Measurements from ENCODE around the gene TSPAN18. TPM values are rescaled to one million over a fixed set of nuclear protein-coding genes. Genes with fewer than 3 reads are reported as not detected.

Gene TSPAN18
- total and polyA plus RNA-seq, 10 of the 15 experiments (the other 5 are each of a cell fraction or from before 2014, with no cell fraction given): 0.02 to 0.77 (median 0.13) TPM; not detected in 1

DNA sequence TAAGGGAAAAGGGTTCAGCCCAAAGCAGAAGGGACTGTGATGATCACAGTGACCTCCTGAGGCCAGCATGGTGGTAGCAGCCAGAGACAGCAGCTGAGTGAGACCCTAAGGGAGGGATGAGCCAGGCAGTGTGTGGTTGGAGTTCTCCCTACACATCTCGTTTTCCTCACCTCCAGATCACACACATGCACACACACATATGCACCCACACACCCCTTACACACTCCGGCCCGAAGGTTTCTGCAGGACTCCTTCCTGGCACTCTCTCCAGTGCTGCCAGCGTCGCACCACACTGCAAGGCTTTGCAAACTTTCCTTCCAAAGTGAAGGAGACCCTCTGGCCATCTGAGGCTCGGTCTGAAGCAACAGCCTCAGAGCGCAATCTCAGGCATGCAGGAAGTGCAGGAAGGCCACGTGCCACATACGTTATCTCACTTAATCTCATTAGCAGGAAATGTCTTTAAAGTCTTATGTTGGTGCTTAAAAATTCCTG, 250.8 kb downstream of the TSPAN18 start (continued):
- TF ChIP-seq JUNB (IDR thresholded peaks at IDR 0.05) (no peak), ETV6 (conservative IDR thresholded peaks at IDR 0.05 in 1 of 2, IDR thresholded peaks at IDR 0.05 in 1 of 2; ENCODE audit: borderline replicate concordance in 1 of 2, low read depth in 1 of 2) (no peak), ESRRA (IDR thresholded peaks at IDR 0.05; ENCODE audit: low read length) (no peak), SUZ12 (IDR thresholded peaks at IDR 0.05; ENCODE audit: unreplicated experiment) (no peak)

DNA sequence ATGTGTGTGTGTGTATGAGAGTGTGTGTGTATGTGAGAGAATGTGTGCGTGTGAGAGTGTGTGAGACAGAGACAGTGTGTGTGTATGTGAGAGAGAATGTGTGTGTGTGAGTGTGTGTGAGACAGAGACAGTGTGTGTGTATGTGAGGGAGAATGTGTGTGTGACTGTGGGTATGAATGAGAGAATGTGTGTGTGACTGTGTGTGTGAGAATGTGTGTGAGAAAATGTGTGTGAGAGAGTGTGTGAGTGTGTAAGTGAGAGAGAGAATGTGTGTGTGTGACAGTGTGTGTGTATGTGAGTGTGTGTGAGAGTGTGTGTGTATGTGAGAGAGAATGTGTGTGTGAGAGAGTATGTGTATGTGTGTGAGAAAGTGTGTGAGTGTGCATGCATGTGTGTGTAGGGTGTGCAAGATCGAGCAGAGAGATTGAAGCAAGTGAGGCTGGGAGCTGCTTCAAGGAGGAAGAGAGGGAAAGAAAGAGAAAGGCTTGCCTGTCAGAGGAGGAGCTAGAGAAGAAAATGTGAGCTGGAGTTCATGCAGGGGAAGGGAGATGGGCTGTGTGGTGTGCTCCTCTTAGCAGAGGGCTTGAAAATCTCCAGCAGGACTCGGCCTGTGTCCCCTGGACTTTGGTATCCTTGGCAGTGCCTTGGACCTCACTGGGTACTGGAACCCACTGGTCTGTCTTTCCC, 251.7 kb downstream of the TSPAN18 start:
- no peak overlapping the region for H3K4me3 ChIP-seq
- ChIA-PET SMC1A (ENCODE audit: uncharacterized antibody, unreplicated experiment) (no interaction called here), POLR2A (no interaction called here), RAD21 (ENCODE audit: unreplicated experiment) (no interaction called here), CTCF (no interaction called here)
- in situ Hi-C loops (cut with MboI): no loop called here
- H4K20me1 ChIP-seq (ENCODE audit: control insufficient read depth, insufficient read depth): no peaks in the 10 kb centered on the region; the same call in 1 of the 2 replicates
- no peak overlapping the region for H3K9ac ChIP-seq (ENCODE audit: control insufficient read depth, insufficient read depth, low read length)
- DNase-seq (ENCODE audit: low read depth, low spot score) (no peak), ATAC-seq (no peak), FAIRE-seq (peak; percentile 44)
- no peaks in the 10 kb centered on the region for H3K27me3 ChIP-seq (replicated peaks in 1 of 2; ENCODE audit: control insufficient read depth in 2 of 2, insufficient read depth in 2 of 2, low read length in 1 of 2)
- H3K27ac ChIP-seq (ENCODE audit: control insufficient read depth, insufficient read depth): no peak overlapping the region
- H3K36me3 ChIP-seq (ENCODE audit: control insufficient read depth in 2 of 2, insufficient read depth in 2 of 2, low read length in 1 of 2): no peaks in the 10 kb centered on the region
- no peaks in the 10 kb centered on the region for H3K9me3 ChIP-seq (replicated peaks; ENCODE audit: control insufficient read depth, insufficient read depth, low read length)
- no peak overlapping the region for H2AFZ ChIP-seq (ENCODE audit: control insufficient read depth, low read depth, low read length)
- H3K4me1 ChIP-seq (ENCODE audit: control insufficient read depth, insufficient read depth, low read length): no peaks in the 10 kb centered on the region; the same call in 1 of the 2 replicates
- H3K4me2 ChIP-seq (ENCODE audit: control insufficient read depth, insufficient read depth): no peak overlapping the region
- intact Hi-C loops (cut with micrococcal nuclease; ENCODE audit: unreplicated experiment): no loop called here
- no TSS peak for BruUV-seq (replicated peaks)
- 27% methylated on average over 3 of the region's 3 CpGs for WGBS (ENCODE audit: insufficient coverage, insufficient replicate concordance, low lambda C conversion rate, missing lambda C conversion rate)
- H3K79me2 ChIP-seq (ENCODE audit: control insufficient read depth, insufficient read depth, low read length): no peaks in the 10 kb centered on the region
- TF ChIP-seq, protein P1, sequence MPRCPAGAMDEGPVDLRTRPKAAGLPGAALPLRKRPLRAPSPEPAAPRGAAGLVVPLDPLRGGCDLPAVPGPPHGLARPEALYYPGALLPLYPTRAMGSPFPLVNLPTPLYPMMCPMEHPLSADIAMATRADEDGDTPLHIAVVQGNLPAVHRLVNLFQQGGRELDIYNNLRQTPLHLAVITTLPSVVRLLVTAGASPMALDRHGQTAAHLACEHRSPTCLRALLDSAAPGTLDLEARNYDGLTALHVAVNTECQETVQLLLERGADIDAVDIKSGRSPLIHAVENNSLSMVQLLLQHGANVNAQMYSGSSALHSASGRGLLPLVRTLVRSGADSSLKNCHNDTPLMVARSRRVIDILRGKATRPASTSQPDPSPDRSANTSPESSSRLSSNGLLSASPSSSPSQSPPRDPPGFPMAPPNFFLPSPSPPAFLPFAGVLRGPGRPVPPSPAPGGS (IDR thresholded peaks at IDR 0.05; ENCODE audit: borderline replicate concordance, insufficient read depth, low read depth, low read length, poor library complexity, severe bottlenecking): peak; percentile 66
- TF ChIP-seq, protein P2, sequence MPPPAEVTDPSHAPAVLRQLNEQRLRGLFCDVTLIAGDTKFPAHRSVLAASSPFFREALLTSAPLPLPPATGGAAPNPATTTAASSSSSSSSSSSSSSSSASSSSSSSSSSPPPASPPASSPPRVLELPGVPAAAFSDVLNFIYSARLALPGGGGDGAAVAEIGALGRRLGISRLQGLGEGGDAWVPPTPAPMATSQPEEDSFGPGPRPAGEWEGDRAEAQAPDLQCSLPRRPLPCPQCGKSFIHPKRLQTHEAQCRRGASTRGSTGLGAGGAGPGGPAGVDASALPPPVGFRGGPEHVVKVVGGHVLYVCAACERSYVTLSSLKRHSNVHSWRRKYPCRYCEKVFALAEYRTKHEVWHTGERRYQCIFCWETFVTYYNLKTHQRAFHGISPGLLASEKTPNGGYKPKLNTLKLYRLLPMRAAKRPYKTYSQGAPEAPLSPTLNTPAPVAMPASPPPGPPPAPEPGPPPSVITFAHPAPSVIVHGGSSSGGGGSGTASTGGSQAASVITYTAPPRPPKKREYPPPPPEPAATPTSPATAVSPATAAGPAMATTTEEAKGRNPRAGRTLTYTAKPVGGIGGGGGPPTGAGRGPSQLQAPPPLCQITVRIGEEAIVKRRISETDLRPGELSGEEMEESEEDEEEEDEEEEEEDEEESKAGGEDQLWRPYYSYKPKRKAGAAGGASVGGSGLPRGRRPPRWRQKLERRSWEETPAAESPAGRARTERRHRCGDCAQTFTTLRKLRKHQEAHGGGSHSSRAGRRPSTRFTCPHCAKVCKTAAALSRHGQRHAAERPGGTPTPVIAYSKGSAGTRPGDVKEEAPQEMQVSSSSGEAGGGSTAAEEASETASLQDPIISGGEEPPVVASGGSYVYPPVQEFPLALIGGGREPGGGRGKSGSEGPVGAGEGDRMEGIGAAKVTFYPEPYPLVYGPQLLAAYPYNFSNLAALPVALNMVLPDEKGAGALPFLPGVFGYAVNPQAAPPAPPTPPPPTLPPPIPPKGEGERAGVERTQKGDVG (CRISPR knock-in tag; IDR thresholded peaks at IDR 0.05): no peak
- no peak for TF ChIP-seq FOXM1 (IDR thresholded peaks at IDR 0.05; ENCODE audit: low read depth, low read length)
- no peak for TF ChIP-seq NFYB (IDR thresholded peaks at IDR 0.05; ENCODE audit: insufficient read depth, low read depth, low read length)
- TF ChIP-seq, protein P3, sequence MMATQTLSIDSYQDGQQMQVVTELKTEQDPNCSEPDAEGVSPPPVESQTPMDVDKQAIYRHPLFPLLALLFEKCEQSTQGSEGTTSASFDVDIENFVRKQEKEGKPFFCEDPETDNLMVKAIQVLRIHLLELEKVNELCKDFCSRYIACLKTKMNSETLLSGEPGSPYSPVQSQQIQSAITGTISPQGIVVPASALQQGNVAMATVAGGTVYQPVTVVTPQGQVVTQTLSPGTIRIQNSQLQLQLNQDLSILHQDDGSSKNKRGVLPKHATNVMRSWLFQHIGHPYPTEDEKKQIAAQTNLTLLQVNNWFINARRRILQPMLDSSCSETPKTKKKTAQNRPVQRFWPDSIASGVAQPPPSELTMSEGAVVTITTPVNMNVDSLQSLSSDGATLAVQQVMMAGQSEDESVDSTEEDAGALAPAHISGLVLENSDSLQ (IDR thresholded peaks at IDR 0.05): no peak
- no peak for TF ChIP-seq PML (IDR thresholded peaks at IDR 0.05; ENCODE audit: low read length)
- TF ChIP-seq, protein P4, sequence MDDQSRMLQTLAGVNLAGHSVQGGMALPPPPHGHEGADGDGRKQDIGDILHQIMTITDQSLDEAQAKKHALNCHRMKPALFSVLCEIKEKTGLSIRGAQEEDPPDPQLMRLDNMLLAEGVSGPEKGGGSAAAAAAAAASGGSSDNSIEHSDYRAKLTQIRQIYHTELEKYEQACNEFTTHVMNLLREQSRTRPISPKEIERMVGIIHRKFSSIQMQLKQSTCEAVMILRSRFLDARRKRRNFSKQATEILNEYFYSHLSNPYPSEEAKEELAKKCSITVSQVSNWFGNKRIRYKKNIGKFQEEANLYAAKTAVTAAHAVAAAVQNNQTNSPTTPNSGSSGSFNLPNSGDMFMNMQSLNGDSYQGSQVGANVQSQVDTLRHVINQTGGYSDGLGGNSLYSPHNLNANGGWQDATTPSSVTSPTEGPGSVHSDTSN (IDR thresholded peaks at IDR 0.05; ENCODE audit: insufficient replicate concordance, low read depth, low read length): peak; percentile 33
- no peak for TF ChIP-seq EGR1 (IDR thresholded peaks at IDR 0.05; ENCODE audit: borderline replicate concordance in 1 of 2, low read depth in 2 of 2, low read length in 2 of 2)
